Measurements from ENCODE around the gene MMP2. TPM values are rescaled to one million over a fixed set of nuclear protein-coding genes. Genes with fewer than 3 reads are reported as not detected.

MMP2 gene
- total RNA-seq, 1 donor from 2014 or later, result 102 TPM

DNA sequence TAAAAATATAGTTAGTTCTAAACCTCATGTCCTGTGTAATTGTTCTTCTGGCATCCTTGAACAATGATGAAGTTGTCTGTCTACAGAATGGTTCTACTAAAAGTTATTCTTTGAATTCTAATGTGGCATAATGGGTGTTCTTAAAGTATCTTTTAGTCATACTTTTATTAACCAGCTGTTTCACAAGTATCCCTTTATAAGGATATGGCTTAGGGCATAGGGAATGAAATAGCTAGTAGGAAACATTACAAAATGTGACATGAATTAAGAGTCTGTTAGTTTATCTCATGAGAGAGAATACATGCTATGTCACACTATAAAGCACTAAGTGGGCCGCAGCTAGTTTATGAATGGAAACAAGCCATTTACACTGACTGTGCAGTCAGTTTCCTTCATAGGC lies 61.2 kb downstream of the MMP2 start:
- ATAC-seq (ENCODE audit: poor library complexity) (no peak), DNase-seq (no peak)
- intact Hi-C loops (cut with DNase I), result loop anchor here (10.0 kb wide), 2 partner anchors 45 to 155 kb away; no protein-coding TSS in a partner anchor

DNA sequence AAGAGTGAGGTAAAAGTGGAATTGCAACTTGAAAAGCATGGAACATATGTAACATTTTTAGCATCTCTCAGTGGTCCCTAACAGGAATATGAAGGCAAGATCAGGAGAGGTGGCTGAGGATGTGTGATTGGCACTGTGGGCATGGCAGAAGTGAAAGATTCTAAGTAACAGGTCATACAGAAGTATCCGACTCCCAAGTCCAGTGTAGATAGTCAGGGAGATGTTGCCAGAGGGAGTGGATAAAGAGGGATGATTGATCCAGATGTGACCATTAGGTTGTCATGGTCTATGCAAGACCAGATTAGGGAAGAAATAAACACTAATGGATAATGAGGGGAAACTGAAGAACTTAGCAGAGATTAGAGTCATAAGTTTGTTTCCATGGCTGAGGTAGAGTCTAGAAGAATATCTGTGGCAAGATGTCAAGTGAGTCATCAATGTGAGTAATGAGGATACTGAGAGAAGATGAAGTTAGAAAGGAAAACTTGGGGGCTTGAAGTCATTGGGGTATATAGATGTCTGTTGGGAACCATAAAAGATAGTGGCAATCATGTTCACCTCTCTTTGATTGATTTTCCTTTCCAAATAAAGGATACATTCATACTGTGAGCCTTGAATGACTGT lies 63.6 kb downstream of the MMP2 start:
- ATAC-seq (ENCODE audit: poor library complexity) (peak; percentile 65), DNase-seq (no peak)
- intact Hi-C loops (cut with DNase I), result loop anchor here (2.0 to 10.0 kb wide), 3 partner anchors 48 to 152 kb away; no protein-coding TSS in a partner anchor

DNA sequence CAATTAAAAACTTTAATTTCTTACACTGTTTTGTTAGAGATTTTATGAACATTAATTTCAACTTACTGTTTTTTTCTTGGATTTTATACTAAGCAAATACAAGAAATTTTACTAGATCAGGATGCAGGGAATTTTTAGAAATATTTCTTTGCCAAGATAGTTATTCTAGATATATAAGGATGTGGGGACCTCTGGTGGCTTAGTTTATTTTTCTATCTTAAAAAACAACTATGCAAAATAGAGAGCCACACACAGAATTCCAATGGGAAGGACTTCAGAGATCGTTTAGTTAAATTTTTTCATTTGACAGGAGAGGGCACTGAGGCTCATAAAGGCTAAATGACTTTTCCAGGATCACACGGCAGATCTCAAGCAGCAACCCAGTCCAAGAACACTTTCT lies 64.5 kb downstream of the MMP2 start:
- peak; percentile 61 for ATAC-seq (ENCODE audit: poor library complexity)
- intact Hi-C loops (cut with DNase I), result loop anchor here (2.0 to 10.0 kb wide), 3 partner anchors 49 to 151 kb away; no protein-coding TSS in a partner anchor
- DNase-seq, result no peak

DNA sequence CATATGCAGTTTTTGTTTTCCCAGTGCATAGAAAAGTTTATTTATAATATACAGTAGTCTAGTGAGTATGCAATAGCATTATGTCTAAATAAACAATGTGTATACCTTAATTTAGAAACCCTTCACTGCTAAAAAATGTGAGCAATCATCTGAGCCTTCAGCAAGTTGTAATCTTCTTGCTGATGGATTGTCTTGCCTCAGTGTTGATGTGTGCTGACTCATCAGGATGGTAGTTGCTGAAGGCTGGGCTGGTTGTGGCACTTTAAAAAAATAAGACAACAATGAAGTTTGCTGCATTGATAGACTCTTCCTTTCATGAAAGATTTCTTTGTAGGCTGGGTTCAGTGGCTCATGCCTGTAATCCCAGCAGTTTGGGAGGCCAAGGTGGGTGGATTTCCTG lies 73.6 kb downstream of the MMP2 start:
- intact Hi-C loops (cut with DNase I), result no loop called here
- DNase-seq, result no peak
- ATAC-seq (ENCODE audit: poor library complexity), result no peak

DNA sequence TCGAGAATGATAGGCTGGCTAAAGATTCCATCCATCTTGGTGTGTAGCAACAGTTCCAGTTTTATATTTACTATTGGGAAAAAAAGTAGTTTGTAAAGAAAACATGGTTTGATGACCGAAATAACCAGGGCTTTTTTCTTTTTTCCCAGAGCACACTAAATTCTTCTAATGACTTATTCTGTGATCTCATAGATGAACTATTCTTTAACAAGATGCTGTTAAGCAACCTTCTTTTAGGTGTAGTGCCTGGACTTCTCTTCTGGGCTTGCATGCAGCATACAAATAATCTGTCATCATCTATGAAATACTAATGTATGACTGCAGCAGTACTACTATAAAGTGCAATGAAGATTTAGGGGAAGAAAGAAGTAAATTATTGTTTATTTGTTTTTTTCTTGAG lies 76.4 kb downstream of the MMP2 start:
- ATAC-seq (ENCODE audit: poor library complexity) (no peak), DNase-seq (no peak)
- intact Hi-C loops (cut with DNase I), result no loop called here

Other genes starting within 250 kb of the MMP2 start
- gene IRX6, start 155.0 kb upstream of the MMP2 start, total RNA-seq, result 1.4 TPM
- 9.6 TPM for gene LPCAT2, start 29.9 kb downstream of the MMP2 start, total RNA-seq
- not detected for gene CAPNS2, start 87.5 kb downstream of the MMP2 start, total RNA-seq
- not detected for gene SLC6A2, start 176.8 kb downstream of the MMP2 start, total RNA-seq

Measured in Right ventricle myocardium superior (tissue), 1 donor.